Measurements from ENCODE around the gene TM4SF1.

The TM4SF1 gene

GRCh38 chr3:149332771-149333170 is 44.7 kb downstream of the TM4SF1 start:
- no peak for FAIRE-seq
- no peak for TF ChIP-seq POLR2A (IDR thresholded peaks at IDR 0.05; ENCODE audit: low read depth, low read length)
- DNase-seq (ENCODE audit: insufficient read length, low spot score): no peak

- FAIRE-seq (no peak), DNase-seq (ENCODE audit: insufficient read length, low spot score) (no peak)
- no peak for TF ChIP-seq POLR2A (IDR thresholded peaks at IDR 0.05; ENCODE audit: low read depth, low read length)
Observed at GRCh38 chr3:149332227-149332765, 45.2 kb downstream of the TM4SF1 start.

GRCh38 chr3:149331396-149331795 is 46.1 kb downstream of the TM4SF1 start:
- no peak for DNase-seq (ENCODE audit: insufficient read length, low spot score)
- TF ChIP-seq POLR2A (IDR thresholded peaks at IDR 0.05; ENCODE audit: low read depth, low read length): no peak
- FAIRE-seq: no peak

GRCh38 chr3:149330609-149331331 is 46.7 kb downstream of the TM4SF1 start:
- FAIRE-seq (peak; percentile 93), DNase-seq (ENCODE audit: insufficient read length, low spot score) (no peak)
- no peak for TF ChIP-seq POLR2A (IDR thresholded peaks at IDR 0.05; ENCODE audit: low read depth, low read length)

- TF ChIP-seq POLR2A (IDR thresholded peaks at IDR 0.05; ENCODE audit: low read depth, low read length): no peak
- no peak for FAIRE-seq
- no peak for DNase-seq (ENCODE audit: insufficient read length, low spot score)
Observed at GRCh38 chr3:149327156-149327555, 50.3 kb downstream of the TM4SF1 start.

- FAIRE-seq (no peak), DNase-seq (ENCODE audit: insufficient read length, low spot score) (no peak)
- no peak for TF ChIP-seq POLR2A (IDR thresholded peaks at IDR 0.05; ENCODE audit: low read depth, low read length)
Observed at GRCh38 chr3:149325581-149325980, 51.9 kb downstream of the TM4SF1 start.

- DNase-seq (ENCODE audit: insufficient read length, low spot score) (no peak), FAIRE-seq (no peak)
- TF ChIP-seq POLR2A (IDR thresholded peaks at IDR 0.05; ENCODE audit: low read depth, low read length): no peak
Observed at GRCh38 chr3:149324332-149324731, 53.1 kb downstream of the TM4SF1 start.

- FAIRE-seq: no peak
- no peak for TF ChIP-seq POLR2A (IDR thresholded peaks at IDR 0.05; ENCODE audit: low read depth, low read length)
Observed at GRCh38 chr3:149321640-149322039, 55.8 kb downstream of the TM4SF1 start.

GRCh38 chr3:149321136-149321535 is 56.3 kb downstream of the TM4SF1 start:
- TF ChIP-seq POLR2A (IDR thresholded peaks at IDR 0.05; ENCODE audit: low read depth, low read length): no peak
- FAIRE-seq: no peak
- no peak for DNase-seq (ENCODE audit: insufficient read length, low spot score)

More at GRCh38 chr3:149321640-149322039, 55.8 kb downstream of the TM4SF1 start:
- DNase-seq (ENCODE audit: insufficient read length, low spot score): no peak

GRCh38 chr3:149319750-149320149 is 57.7 kb downstream of the TM4SF1 start:
- DNase-seq (ENCODE audit: insufficient read length, low spot score) (no peak), FAIRE-seq (no peak)
- no peak for TF ChIP-seq POLR2A (IDR thresholded peaks at IDR 0.05; ENCODE audit: low read depth, low read length)

Measured in H54 (cell line).